AG04450 (cell line): ENCODE data around the gene OSBPL6. TPM values are rescaled to one million over a fixed set of nuclear protein-coding genes. Genes with fewer than 3 reads are reported as not detected.

Experiments
- CTCF ChIA-PET: fragments of 300-600, 350-600 bp; formaldehyde crosslinking; extraction: SDS; loops from one replicate; lab custom pipeline; 2022; ENCODE audit warnings: antibody characterized with exemption, inconsistent platforms; lab: Charles Lee
- POLR2A ChIA-PET: fragments of 350-600 bp; formaldehyde crosslinking; extraction: SDS; loops from one replicate; lab custom pipeline; 2021; ENCODE audit warnings: antibody characterized with exemption, inconsistent platforms; lab: Yijun Ruan, JAX
- DNase-seq: peaks from one replicate; pipeline ENCODE4 v3.0.0-alpha.2; 2011; ENCODE audit warnings: low read depth, low spot score
- H3K27ac ChIP-seq: one replicate; pipeline ENCODE4 v1.5.1; 2012; ENCODE audit warnings: low read depth, low read length, control low read depth
- H3K27me3 ChIP-seq: one replicate; pipeline ENCODE4 v1.6.0; 2012; ENCODE audit warnings: low read length; ENCODE audit not compliant: control insufficient read depth, insufficient read depth
- H3K4me3 ChIP-seq: 2 replicates; pipeline ENCODE4 v1.5.1; 2011; ENCODE audit warnings: mild to moderate bottlenecking, low read depth, low read length, control low read depth
- H3K9me3 ChIP-seq: 2 replicates; pipeline ENCODE4 v1.5.1; 2012; ENCODE audit warnings: low read length; ENCODE audit not compliant: control insufficient read depth, insufficient read depth
- CTCF ChIP-seq: IDR thresholded peaks from 2 replicates; pipeline ENCODE4 v1.5.1; 2011; ENCODE audit warnings: low read depth, low read length, control low read depth, inconsistent platforms
- polyA plus RNA-seq: library from polyadenylated mRNA; depleted of rRNA; stranded (reverse); fragments of >200 nt; gene quantifications from 2 replicates; pipeline ENCODE4 v1.2.3, GENCODE V29; 2011

Gene OSBPL6
- polyA plus RNA-seq, 1 experiment = 5.0 TPM

- ChIA-PET POLR2A (no interaction called here), CTCF (interaction anchor here (1.4 to 2.6 kb wide), 2 partner anchors 10 to 28 kb away, joined by 5 to 8 read pairs; no protein-coding TSS in a partner anchor)
- no peak for TF ChIP-seq CTCF
- H3K9me3 ChIP-seq = no peaks in the 10 kb centered on the region
- no peak overlapping the region for H3K27ac ChIP-seq
- no peaks in the 10 kb centered on the region for H3K27me3 ChIP-seq
- no peak for DNase-seq
- H3K4me3 ChIP-seq = no peak overlapping the region
Measured at GRCh38 chr2:178386986-178387597, 192.8 kb downstream of the OSBPL6 start.

- H3K4me3 ChIP-seq = no peak overlapping the region
Measured at GRCh38 chr2:178388287-178388686, 194.0 kb downstream of the OSBPL6 start.

GRCh38 chr2:178391701-178392100 is 197.4 kb downstream of the OSBPL6 start:
- no peak overlapping the region for H3K4me3 ChIP-seq
- no peak for DNase-seq
- ChIA-PET POLR2A (no interaction called here), CTCF (interaction anchor here (2.6 to 18.2 kb wide), 2 partner anchors 25 to 280 kb away, joined by 14 to 389 read pairs; partner anchors contain the start of gene RBM45)
- no peaks in the 10 kb centered on the region for H3K27me3 ChIP-seq
- H3K27ac ChIP-seq = no peak overlapping the region
- no peaks in the 10 kb centered on the region for H3K9me3 ChIP-seq
- TF ChIP-seq CTCF = no peak

More at GRCh38 chr2:178388287-178388686, 194.0 kb downstream of the OSBPL6 start:
- ChIA-PET CTCF (no interaction called here), POLR2A (no interaction called here)
- DNase-seq = no peak
- Histone ChIP-seq H3K9me3 (no peaks in the 10 kb centered on the region), H3K27me3 (no peaks in the 10 kb centered on the region), H3K27ac (no peak overlapping the region)
- no peak for TF ChIP-seq CTCF

- no peaks in the 10 kb centered on the region for H3K9me3 ChIP-seq
- POLR2A ChIA-PET = no interaction called here
- no peak for DNase-seq
Measured at GRCh38 chr2:178392215-178392614, 197.9 kb downstream of the OSBPL6 start.

More at GRCh38 chr2:178392215-178392614, 197.9 kb downstream of the OSBPL6 start:
- H3K27me3 ChIP-seq = no peaks in the 10 kb centered on the region
- no peak for TF ChIP-seq CTCF
- no peak overlapping the region for H3K4me3 ChIP-seq
- CTCF ChIA-PET = interaction anchor here (0.6 to 18.2 kb wide), 4 partner anchors 24 to 494 kb away, joined by 3 to 389 read pairs (median 10); partner anchors contain the start of gene RBM45
- H3K27ac ChIP-seq = no peak overlapping the region
